ENCODE measurements around the gene GABRG3. TPM values are rescaled to one million over a fixed set of nuclear protein-coding genes. Genes with fewer than 3 reads are reported as not detected.

GABRG3 gene
- polyA plus RNA-seq, 1 donor: 0.57 TPM

- H3K4me3 ChIP-seq (ENCODE audit: low read length): no peak overlapping the region
- 40% methylated on average over 1 of the region's 10 CpGs for WGBS (ENCODE audit: insufficient coverage, low lambda C conversion rate)
- no peaks in the 10 kb centered on the region for H3K36me3 ChIP-seq (ENCODE audit: control insufficient read depth, insufficient read depth, low read length)
- H3K27ac ChIP-seq (ENCODE audit: low read length): no peak overlapping the region
- peaks cover 16% of the 10 kb centered on the region for H3K4me1 ChIP-seq (ENCODE audit: control insufficient read depth, insufficient read depth, low read length)
- H3K9me3 ChIP-seq (ENCODE audit: control insufficient read depth, low read depth, low read length): peaks cover 8% of the 10 kb centered on the region
- DNase-seq: no peak
- no peaks in the 10 kb centered on the region for H3K27me3 ChIP-seq (ENCODE audit: control insufficient read depth, insufficient read depth, low read length)
Measured at GRCh38 chr15:27092390-27092789, 121.4 kb downstream of the GABRG3 start.

- H3K4me3 ChIP-seq (ENCODE audit: low read length): no peak overlapping the region
- H3K36me3 ChIP-seq (ENCODE audit: control insufficient read depth, insufficient read depth, low read length): no peaks in the 10 kb centered on the region
- WGBS (ENCODE audit: insufficient coverage, low lambda C conversion rate): no CpG with 5 or more reads among the region's 1 CpG
- H3K27ac ChIP-seq (ENCODE audit: low read length): no peak overlapping the region
- H3K4me1 ChIP-seq (ENCODE audit: control insufficient read depth, insufficient read depth, low read length): peaks cover 16% of the 10 kb centered on the region
- no peaks in the 10 kb centered on the region for H3K27me3 ChIP-seq (ENCODE audit: control insufficient read depth, insufficient read depth, low read length)
- H3K9me3 ChIP-seq (ENCODE audit: control insufficient read depth, low read depth, low read length): peaks cover 8% of the 10 kb centered on the region
- DNase-seq: peak in 1 of 2 donors; percentile 25
Measured at GRCh38 chr15:27094235-27094634, 123.3 kb downstream of the GABRG3 start.

- H3K27me3 ChIP-seq (ENCODE audit: control insufficient read depth, insufficient read depth, low read length): no peaks in the 10 kb centered on the region
- no CpG with 5 or more reads among the region's 8 CpGs for WGBS (ENCODE audit: insufficient coverage, low lambda C conversion rate)
- H3K9me3 ChIP-seq (ENCODE audit: control insufficient read depth, low read depth, low read length): peaks cover 8% of the 10 kb centered on the region
- H3K4me3 ChIP-seq (ENCODE audit: low read length): no peak overlapping the region
- no peaks in the 10 kb centered on the region for H3K36me3 ChIP-seq (ENCODE audit: control insufficient read depth, insufficient read depth, low read length)
- H3K27ac ChIP-seq (ENCODE audit: low read length): peak overlapping the region; percentile 68
- H3K4me1 ChIP-seq (ENCODE audit: control insufficient read depth, insufficient read depth, low read length): peaks cover 16% of the 10 kb centered on the region
- peak; percentile 71 to 84 for DNase-seq
Measured at GRCh38 chr15:27095886-27096624, 125.1 kb downstream of the GABRG3 start.

GRCh38 chr15:27097506-27097905 is 126.5 kb downstream of the GABRG3 start:
- H3K36me3 ChIP-seq (ENCODE audit: control insufficient read depth, insufficient read depth, low read length): no peaks in the 10 kb centered on the region
- H3K27me3 ChIP-seq (ENCODE audit: control insufficient read depth, insufficient read depth, low read length): no peaks in the 10 kb centered on the region
- DNase-seq: no peak
- no peak overlapping the region for H3K27ac ChIP-seq (ENCODE audit: low read length)
- WGBS (ENCODE audit: insufficient coverage, low lambda C conversion rate): no CpG with 5 or more reads among the region's 3 CpGs
- no peak overlapping the region for H3K4me3 ChIP-seq (ENCODE audit: low read length)
- peaks cover 16% of the 10 kb centered on the region for H3K4me1 ChIP-seq (ENCODE audit: control insufficient read depth, insufficient read depth, low read length)
- H3K9me3 ChIP-seq (ENCODE audit: control insufficient read depth, low read depth, low read length): peaks cover 8% of the 10 kb centered on the region

GRCh38 chr15:27101982-27102381 is 131.0 kb downstream of the GABRG3 start:
- Histone ChIP-seq H3K27ac (ENCODE audit: low read length) (no peak overlapping the region), H3K27me3 (ENCODE audit: control insufficient read depth, insufficient read depth, low read length) (no peaks in the 10 kb centered on the region), H3K4me1 (ENCODE audit: control insufficient read depth, insufficient read depth, low read length) (no peaks in the 10 kb centered on the region), H3K36me3 (ENCODE audit: control insufficient read depth, insufficient read depth, low read length) (no peaks in the 10 kb centered on the region), H3K9me3 (ENCODE audit: control insufficient read depth, low read depth, low read length) (peaks cover 3% of the 10 kb centered on the region), H3K4me3 (ENCODE audit: low read length) (no peak overlapping the region)
- no peak for DNase-seq
- 100% methylated on average over 1 of the region's 9 CpGs for WGBS (ENCODE audit: insufficient coverage, low lambda C conversion rate)

- WGBS (ENCODE audit: insufficient coverage, low lambda C conversion rate): no CpG with 5 or more reads among the region's 4 CpGs
- DNase-seq: peak; percentile 28 to 55
- no peak overlapping the region for H3K4me3 ChIP-seq (ENCODE audit: low read length)
- H3K27ac ChIP-seq (ENCODE audit: low read length): no peak overlapping the region
- H3K27me3 ChIP-seq (ENCODE audit: control insufficient read depth, insufficient read depth, low read length): peaks cover 2% of the 10 kb centered on the region
- H3K36me3 ChIP-seq (ENCODE audit: control insufficient read depth, insufficient read depth, low read length): no peaks in the 10 kb centered on the region
- no peaks in the 10 kb centered on the region for H3K9me3 ChIP-seq (ENCODE audit: control insufficient read depth, low read depth, low read length)
- H3K4me1 ChIP-seq (ENCODE audit: control insufficient read depth, insufficient read depth, low read length): no peaks in the 10 kb centered on the region
Measured at GRCh38 chr15:27111323-27111722, 140.3 kb downstream of the GABRG3 start.

- H3K36me3 ChIP-seq (ENCODE audit: control insufficient read depth, insufficient read depth, low read length): no peaks in the 10 kb centered on the region
- no peaks in the 10 kb centered on the region for H3K4me1 ChIP-seq (ENCODE audit: control insufficient read depth, insufficient read depth, low read length)
- no peak overlapping the region for H3K27ac ChIP-seq (ENCODE audit: low read length)
- DNase-seq: no peak
- no peaks in the 10 kb centered on the region for H3K27me3 ChIP-seq (ENCODE audit: control insufficient read depth, insufficient read depth, low read length)
- no peaks in the 10 kb centered on the region for H3K9me3 ChIP-seq (ENCODE audit: control insufficient read depth, low read depth, low read length)
- H3K4me3 ChIP-seq (ENCODE audit: low read length): no peak overlapping the region
- WGBS (ENCODE audit: insufficient coverage, low lambda C conversion rate): 100% methylated on average over 1 of the region's 1 CpG
Measured at GRCh38 chr15:27114473-27114872, 143.5 kb downstream of the GABRG3 start.

GRCh38 chr15:27119695-27120266 is 148.8 kb downstream of the GABRG3 start:
- DNase-seq: no peak
- Histone ChIP-seq H3K27me3 (ENCODE audit: control insufficient read depth, insufficient read depth, low read length) (no peaks in the 10 kb centered on the region), H3K4me1 (ENCODE audit: control insufficient read depth, insufficient read depth, low read length) (no peaks in the 10 kb centered on the region), H3K27ac (ENCODE audit: low read length) (no peak overlapping the region), H3K9me3 (ENCODE audit: control insufficient read depth, low read depth, low read length) (no peaks in the 10 kb centered on the region), H3K4me3 (ENCODE audit: low read length) (no peak overlapping the region), H3K36me3 (ENCODE audit: control insufficient read depth, insufficient read depth, low read length) (no peaks in the 10 kb centered on the region)
- no CpG with 5 or more reads among the region's 5 CpGs for WGBS (ENCODE audit: insufficient coverage, low lambda C conversion rate)

GRCh38 chr15:27121672-27122071 is 150.7 kb downstream of the GABRG3 start:
- WGBS (ENCODE audit: insufficient coverage, low lambda C conversion rate): 100% methylated on average over 1 of the region's 2 CpGs
- Histone ChIP-seq H3K27ac (ENCODE audit: low read length) (no peak overlapping the region), H3K27me3 (ENCODE audit: control insufficient read depth, insufficient read depth, low read length) (no peaks in the 10 kb centered on the region), H3K4me1 (ENCODE audit: control insufficient read depth, insufficient read depth, low read length) (no peaks in the 10 kb centered on the region), H3K9me3 (ENCODE audit: control insufficient read depth, low read depth, low read length) (no peaks in the 10 kb centered on the region), H3K36me3 (ENCODE audit: control insufficient read depth, insufficient read depth, low read length) (no peaks in the 10 kb centered on the region), H3K4me3 (ENCODE audit: low read length) (no peak overlapping the region)
- DNase-seq: no peak

- H3K9me3 ChIP-seq (ENCODE audit: control insufficient read depth, low read depth, low read length): no peaks in the 10 kb centered on the region
- DNase-seq: no peak
- WGBS (ENCODE audit: insufficient coverage, low lambda C conversion rate): no CpG with 5 or more reads among the region's 6 CpGs
- no peaks in the 10 kb centered on the region for H3K4me1 ChIP-seq (ENCODE audit: control insufficient read depth, insufficient read depth, low read length)
- H3K27me3 ChIP-seq (ENCODE audit: control insufficient read depth, insufficient read depth, low read length): no peaks in the 10 kb centered on the region
- no peaks in the 10 kb centered on the region for H3K36me3 ChIP-seq (ENCODE audit: control insufficient read depth, insufficient read depth, low read length)
- no peak overlapping the region for H3K4me3 ChIP-seq (ENCODE audit: low read length)
- H3K27ac ChIP-seq (ENCODE audit: low read length): no peak overlapping the region
Measured at GRCh38 chr15:27123291-27123690, 152.3 kb downstream of the GABRG3 start.

GRCh38 chr15:27123808-27124207 is 152.8 kb downstream of the GABRG3 start:
- no peak for DNase-seq
- no peaks in the 10 kb centered on the region for H3K27me3 ChIP-seq (ENCODE audit: control insufficient read depth, insufficient read depth, low read length)
- WGBS (ENCODE audit: insufficient coverage, low lambda C conversion rate): no CpG with 5 or more reads among the region's 7 CpGs
- H3K27ac ChIP-seq (ENCODE audit: low read length): no peak overlapping the region
- no peaks in the 10 kb centered on the region for H3K9me3 ChIP-seq (ENCODE audit: control insufficient read depth, low read depth, low read length)
- H3K4me1 ChIP-seq (ENCODE audit: control insufficient read depth, insufficient read depth, low read length): no peaks in the 10 kb centered on the region
- no peaks in the 10 kb centered on the region for H3K36me3 ChIP-seq (ENCODE audit: control insufficient read depth, insufficient read depth, low read length)
- H3K4me3 ChIP-seq (ENCODE audit: low read length): no peak overlapping the region

All from large intestine (tissue), 3 donors.